Left lung (tissue), 10 donors: ENCODE results near the gene ECT2. TPM values are rescaled to one million over a fixed set of nuclear protein-coding genes. Genes with fewer than 3 reads are reported as not detected.
A peak's percentile ranks its signal among the peaks of the same experiment; 100 is the strongest.

Source experiments
- ATAC-seq: fragments of 200-7000 bp; cut with Tn5 transposase; one replicate; pipeline ENCODE4 v1.9.1; 2020; ENCODE audit warnings: moderate library complexity
- DNase-seq, 4 donors: peaks; one replicate each; pipeline ENCODE4 v3.0.0-alpha.2; 2013 to 2020
- H3K27ac ChIP-seq, 2 donors: fragments of 200-600 bp; sonication (generic) in 1 of 2; one replicate each; pipeline versions ENCODE4 v1.5.0 to v1.8.0; 2020 to 2021
- H3K27me3 ChIP-seq, 2 donors: fragments of 200-600 bp; sonication (generic) in 1 of 2; one replicate each; pipeline versions ENCODE4 v1.5.0 to v1.8.0; 2020 to 2021
- H3K36me3 ChIP-seq, 2 donors: fragments of 200-600 bp; sonication (generic) in 1 of 2; one replicate each; pipeline versions ENCODE4 v1.5.0 to v1.8.0; 2020 to 2021
- H3K4me1 ChIP-seq, 2 donors: fragments of 200-600 bp; one replicate each; pipeline ENCODE4 v1.8.0; 2021
- H3K4me3 ChIP-seq, 2 donors: fragments of 200-600 bp; sonication (generic) in 1 of 2; one replicate each; pipeline versions ENCODE4 v1.5.0 to v1.8.0; 2020 to 2021; ENCODE audit warnings: mild to moderate bottlenecking in 1 of 2
- H3K9me3 ChIP-seq, 2 donors: fragments of 200-600 bp; sonication (generic) in 1 of 2; one replicate each; pipeline versions ENCODE4 v1.5.0 to v1.8.0; 2020 to 2021
- intact Hi-C, 2 donors: fragments of 100-400 bp; cut with DNase I; formaldehyde crosslinking; loops; one replicate each; pipeline versions ENCODE4 v1.11.2 to v1.14.2; 2022
- polyA plus RNA-seq, 6 donors: library from polyadenylated mRNA; unstranded; fragments of 120-200 nt; gene quantifications; one replicate each; pipeline ENCODE4 v1.2.1, GENCODE V29; 2013; ENCODE audit not compliant: insufficient read length in 6 of 6
- total RNA-seq, 2 donors: library from RNA; stranded (reverse); fragmentation: NEBNext Ultra II Directional; extraction: Animal tissue kit (Norgen Biotek cat#: 25700); gene quantifications; one replicate each; pipeline ENCODE4 v1.2.1, GENCODE V29; 2021
- TF ChIP-seq, protein P1 (sequence below), 2 donors: fragments of 200-600 bp; sonication (generic) in 1 of 2; IDR thresholded peaks; one replicate each; pipeline versions ENCODE4 v1.5.0 to v1.8.0; 2021; ENCODE audit warnings: antibody characterized with exemption in 2 of 2
- donor health status: DM: no; HTN: yes; CAD: no.
- donor health status: DM: no; HTN: no; CAD: no.

ECT2 gene
- total and polyA plus RNA-seq, 8 donors = 23.1 to 44.2 (median 29.3) TPM

DNA sequence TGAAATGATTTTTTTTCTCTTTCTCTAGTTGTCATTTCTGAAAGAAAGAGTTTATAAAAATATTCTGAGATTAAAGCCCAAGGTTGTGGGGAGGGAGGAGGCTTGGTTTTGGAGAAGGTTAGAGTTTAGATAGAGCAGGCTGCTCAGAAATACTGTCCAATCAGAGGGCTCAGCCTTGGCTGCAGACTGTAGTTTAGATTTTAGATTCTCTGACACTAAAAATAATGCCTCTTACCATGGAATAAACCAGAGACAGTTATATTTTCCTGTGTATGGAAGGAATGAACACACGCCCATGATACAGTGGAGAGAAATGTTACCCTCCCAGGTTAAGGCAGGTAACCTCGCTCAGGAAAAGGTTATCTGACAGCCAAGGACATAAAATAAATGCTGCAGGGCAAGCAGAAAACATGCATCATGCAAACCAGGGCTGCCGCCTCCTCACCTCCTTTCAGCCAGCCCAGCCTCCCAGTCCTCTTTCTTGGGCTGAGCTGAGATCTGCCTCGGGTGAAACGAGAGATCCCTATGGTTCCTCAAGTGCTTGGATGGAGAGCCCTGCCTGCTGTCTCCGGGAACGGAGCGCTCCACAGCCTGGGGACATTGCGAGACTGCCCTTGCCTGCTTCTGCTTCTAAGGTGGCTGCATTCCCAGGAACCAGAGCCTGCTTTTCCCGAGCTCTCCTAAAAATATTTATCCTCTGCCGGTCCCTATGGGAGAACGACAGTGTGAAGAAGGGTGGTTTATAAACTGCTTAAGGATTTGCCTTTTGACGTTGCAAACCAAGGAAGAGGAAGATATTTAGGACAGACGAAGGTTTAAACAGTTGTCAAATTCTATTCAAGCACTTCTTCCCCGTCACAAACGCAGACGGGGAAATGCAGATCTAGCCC, 40.5 kb upstream of the ECT2 start:
- Histone ChIP-seq H3K4me1 (peaks cover 0 to 43% of the 10 kb centered on the region in 2 donors), H3K27ac (peak overlapping the region; percentile 87 to 91), H3K9me3 (no peaks in the 10 kb centered on the region), H3K36me3 (no peaks in the 10 kb centered on the region), H3K27me3 (no peaks in the 10 kb centered on the region), H3K4me3 (peak overlapping the region; percentile 63 to 76)
- peak; percentile 64 for ATAC-seq
- peak; percentile 16 to 71 (median 39) for DNase-seq
- intact Hi-C loops = no loop called here
- TF ChIP-seq, protein P1, sequence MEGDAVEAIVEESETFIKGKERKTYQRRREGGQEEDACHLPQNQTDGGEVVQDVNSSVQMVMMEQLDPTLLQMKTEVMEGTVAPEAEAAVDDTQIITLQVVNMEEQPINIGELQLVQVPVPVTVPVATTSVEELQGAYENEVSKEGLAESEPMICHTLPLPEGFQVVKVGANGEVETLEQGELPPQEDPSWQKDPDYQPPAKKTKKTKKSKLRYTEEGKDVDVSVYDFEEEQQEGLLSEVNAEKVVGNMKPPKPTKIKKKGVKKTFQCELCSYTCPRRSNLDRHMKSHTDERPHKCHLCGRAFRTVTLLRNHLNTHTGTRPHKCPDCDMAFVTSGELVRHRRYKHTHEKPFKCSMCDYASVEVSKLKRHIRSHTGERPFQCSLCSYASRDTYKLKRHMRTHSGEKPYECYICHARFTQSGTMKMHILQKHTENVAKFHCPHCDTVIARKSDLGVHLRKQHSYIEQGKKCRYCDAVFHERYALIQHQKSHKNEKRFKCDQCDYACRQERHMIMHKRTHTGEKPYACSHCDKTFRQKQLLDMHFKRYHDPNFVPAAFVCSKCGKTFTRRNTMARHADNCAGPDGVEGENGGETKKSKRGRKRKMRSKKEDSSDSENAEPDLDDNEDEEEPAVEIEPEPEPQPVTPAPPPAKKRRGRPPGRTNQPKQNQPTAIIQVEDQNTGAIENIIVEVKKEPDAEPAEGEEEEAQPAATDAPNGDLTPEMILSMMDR (IDR thresholded peaks at IDR 0.05) = no peak

GRCh38 chr3:172710664-172711453, 39.7 kb upstream of the ECT2 start, which contains the start of gene NCEH1:
NCEH1 (minus strand) TSS chr3:172711067; CDS start chr3:172710984, 83 bp downstream.
- Histone ChIP-seq H3K9me3 (no peaks in the 10 kb centered on the region), H3K4me1 (peaks cover 0 to 44% of the 10 kb centered on the region in 2 donors), H3K27ac (peak within 1 kb of the TSS; percentile 87 to 91), H3K36me3 (no peaks in the 10 kb centered on the region), H3K4me3 (peak within 1 kb of the TSS; percentile 63 to 76), H3K27me3 (no peaks in the 10 kb centered on the region)
- DNase-seq (peak; percentile 70 to 94 (median 91)), ATAC-seq (peak; percentile 98)
- TF ChIP-seq, protein P1 (IDR thresholded peaks at IDR 0.05) = peak; percentile 79 to 87
- intact Hi-C loops = no loop called here

- intact Hi-C loops = no loop called here
- no peak for DNase-seq
- TF ChIP-seq, protein P1 (IDR thresholded peaks at IDR 0.05) = no peak
Observed at GRCh38 chr3:172711454-172711795, 39.1 kb upstream of the ECT2 start.

GRCh38 chr3:172713316-172713715, 37.2 kb upstream of the ECT2 start:
- H3K9me3 ChIP-seq = no peaks in the 10 kb centered on the region
- TF ChIP-seq, protein P1 (IDR thresholded peaks at IDR 0.05) = no peak
- peaks cover 3 to 39% of the 10 kb centered on the region in 2 donors for H3K4me1 ChIP-seq
- DNase-seq = no peak
- no peak overlapping the region for H3K4me3 ChIP-seq
- no peak for ATAC-seq
- no peaks in the 10 kb centered on the region for H3K27me3 ChIP-seq
- H3K36me3 ChIP-seq = no peaks in the 10 kb centered on the region
- no peak overlapping the region for H3K27ac ChIP-seq
- intact Hi-C loops = no loop called here

More at GRCh38 chr3:172711454-172711795, 39.1 kb upstream of the ECT2 start:
- peak; percentile 13 for ATAC-seq
- H3K36me3 ChIP-seq = no peaks in the 10 kb centered on the region
- H3K27me3 ChIP-seq = no peaks in the 10 kb centered on the region
- no peaks in the 10 kb centered on the region for H3K9me3 ChIP-seq
- peaks cover 0 to 47% of the 10 kb centered on the region in 2 donors for H3K4me1 ChIP-seq
- H3K4me3 ChIP-seq = peak overlapping the region; percentile 63 to 76
- H3K27ac ChIP-seq = peak overlapping the region; percentile 87 to 91
